Astrocyte (in vitro differentiated cells and primary cell): ENCODE data around the gene PHYKPL. TPM values are rescaled to one million over a fixed set of nuclear protein-coding genes. Genes with fewer than 3 reads are reported as not detected.

Experiments
- DNase-seq: peaks from one replicate; pipeline ENCODE4 v3.0.0-alpha.2; 2010; ENCODE audit warnings: low read depth
- FAIRE-seq: peaks from 2 replicates; lab custom pipeline; 2011; peaks lifted over from hg19 to GRCh38; lab: Jason Lieb, UNC
- H2AFZ ChIP-seq: 2 replicates; pipeline ENCODE4 v1.6.0; 2012; ENCODE audit warnings: low read depth, low read length, inconsistent platforms
- H3K27ac ChIP-seq: 2 replicates; pipeline ENCODE4 v1.5.1; 2011; ENCODE audit warnings: low read depth, low read length, inconsistent platforms
- H3K27me3 ChIP-seq: 2 replicates; pipeline ENCODE4 v1.6.0; 2011; ENCODE audit warnings: low read length, inconsistent platforms; ENCODE audit not compliant: insufficient read depth
- H3K36me3 ChIP-seq: 2 replicates; pipeline ENCODE4 v1.5.1; 2011; ENCODE audit warnings: low read length, inconsistent platforms; ENCODE audit not compliant: insufficient read depth
- H3K4me1 ChIP-seq: 2 replicates; pipeline ENCODE4 v1.5.1; 2011; ENCODE audit warnings: low read length, inconsistent platforms; ENCODE audit not compliant: insufficient read depth
- H3K4me2 ChIP-seq: 2 replicates; pipeline ENCODE4 v1.6.0; 2012; ENCODE audit warnings: low read length, inconsistent platforms
- H3K4me3 ChIP-seq: 2 replicates; pipeline ENCODE4 v1.5.1; 2011; ENCODE audit warnings: low read depth, mild to moderate bottlenecking, low read length, inconsistent platforms; ENCODE audit not compliant: insufficient read depth
- H3K79me2 ChIP-seq: 2 replicates; pipeline ENCODE4 v1.6.0; 2012; ENCODE audit warnings: mild to moderate bottlenecking, low read length, inconsistent platforms; ENCODE audit not compliant: insufficient read depth
- H3K9ac ChIP-seq: 2 replicates; pipeline ENCODE4 v1.6.0; 2012; ENCODE audit warnings: mild to moderate bottlenecking, low read length, inconsistent platforms
- H3K9me3 ChIP-seq: 2 replicates; pipeline ENCODE4 v1.5.1; 2012; ENCODE audit warnings: low read depth, mild to moderate bottlenecking, low read length, inconsistent platforms; ENCODE audit not compliant: insufficient read depth
- H4K20me1 ChIP-seq: 2 replicates; pipeline ENCODE4 v1.6.0; 2012; ENCODE audit warnings: low read length, inconsistent platforms; ENCODE audit not compliant: insufficient read depth
- H3K27ac Mint-ChIP-seq: one replicate; pipeline ENCODE4 v1.8.0; 2021; ENCODE audit warnings: mild to moderate bottlenecking, mixed read lengths; ENCODE audit not compliant: unreplicated experiment
- H3K27me3 Mint-ChIP-seq: one replicate; pipeline ENCODE4 v1.8.0; 2021; ENCODE audit warnings: low read depth, mixed read lengths; ENCODE audit not compliant: unreplicated experiment
- H3K36me3 Mint-ChIP-seq: one replicate; pipeline ENCODE4 v1.8.0; 2021; ENCODE audit warnings: low read depth, mixed read lengths; ENCODE audit not compliant: unreplicated experiment
- H3K4me1 Mint-ChIP-seq: one replicate; pipeline ENCODE4 v1.8.0; 2021; ENCODE audit warnings: low read depth, mixed read lengths; ENCODE audit not compliant: unreplicated experiment
- H3K4me3 Mint-ChIP-seq: one replicate; pipeline ENCODE4 v1.8.0; 2021; ENCODE audit warnings: mild to moderate bottlenecking, moderate library complexity, mixed read lengths; ENCODE audit not compliant: unreplicated experiment
- H3K9me3 Mint-ChIP-seq: one replicate; pipeline ENCODE4 v1.8.0; 2021; ENCODE audit warnings: mild to moderate bottlenecking, mixed read lengths; ENCODE audit not compliant: unreplicated experiment
- EZH2 ChIP-seq: IDR thresholded peaks from 2 replicates; pipeline ENCODE4 v1.6.1; 2012; ENCODE audit warnings: mild to moderate bottlenecking, low read length, inconsistent platforms; ENCODE audit not compliant: insufficient read depth
- total RNA-seq: library from RNA; stranded (reverse); gene quantifications from 2 replicates; pipeline ENCODE4 v1.2.1, GENCODE V29; 2021
- TF ChIP-seq, protein P1 (sequence below): IDR thresholded peaks from 2 replicates; pipeline ENCODE4 v1.5.1; 2011; ENCODE audit warnings: low read depth, mild to moderate bottlenecking, inconsistent platforms, low read length, moderate library complexity; ENCODE audit not compliant: insufficient read depth

The PHYKPL gene
- total RNA-seq, 1 donor from 2014 or later: 26.5 TPM

DNA sequence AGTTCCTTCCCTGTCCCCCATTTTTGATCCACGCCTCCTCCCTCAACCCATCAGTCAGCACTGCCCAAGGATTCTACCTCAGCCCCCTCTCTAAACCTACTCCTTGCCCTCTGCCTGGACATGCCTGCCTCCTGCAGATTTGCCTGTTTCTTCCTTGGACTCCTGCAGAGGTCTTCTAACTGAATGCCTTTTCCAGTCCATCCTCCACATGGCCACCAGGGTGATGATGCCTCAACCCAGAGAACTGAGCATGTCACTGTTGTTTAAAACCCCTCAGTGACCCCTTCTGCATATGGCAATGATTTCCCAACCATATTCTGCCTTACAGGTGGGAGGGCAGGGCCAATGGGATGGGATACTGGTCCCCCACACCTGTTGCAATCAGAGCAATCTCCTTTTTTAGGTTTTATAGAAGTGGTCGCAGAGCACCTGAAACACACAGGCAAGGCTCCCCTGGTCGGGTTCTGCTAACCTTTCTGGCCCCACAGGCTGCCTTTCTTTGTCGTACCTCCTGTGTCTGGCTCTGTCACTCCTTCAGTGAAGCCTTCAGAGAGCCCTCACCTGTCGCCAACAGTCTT is 9.3 kb downstream of the PHYKPL start:
- H3K36me3 ChIP-seq: peaks cover 21% of the 10 kb centered on the region
- peaks cover 8% of the 10 kb centered on the region for H3K9me3 ChIP-seq
- peaks cover 13% of the 10 kb centered on the region for H3K79me2 ChIP-seq
- Mint-ChIP-seq H3K36me3 (peaks cover 32% of the 10 kb centered on the region), H3K9me3 (peaks cover 15% of the 10 kb centered on the region), H3K27ac (no peak overlapping the region), H3K4me1 (peaks cover 10% of the 10 kb centered on the region), H3K4me3 (peak overlapping the region; percentile 71), H3K27me3 (no peaks in the 10 kb centered on the region)
- H3K27ac ChIP-seq: no peak overlapping the region
- no peak for FAIRE-seq
- no peak overlapping the region for H2AFZ ChIP-seq
- no peaks in the 10 kb centered on the region for H3K27me3 ChIP-seq
- no peak overlapping the region for H3K4me3 ChIP-seq
- peaks cover 46% of the 10 kb centered on the region for H4K20me1 ChIP-seq
- TF ChIP-seq, protein P1, sequence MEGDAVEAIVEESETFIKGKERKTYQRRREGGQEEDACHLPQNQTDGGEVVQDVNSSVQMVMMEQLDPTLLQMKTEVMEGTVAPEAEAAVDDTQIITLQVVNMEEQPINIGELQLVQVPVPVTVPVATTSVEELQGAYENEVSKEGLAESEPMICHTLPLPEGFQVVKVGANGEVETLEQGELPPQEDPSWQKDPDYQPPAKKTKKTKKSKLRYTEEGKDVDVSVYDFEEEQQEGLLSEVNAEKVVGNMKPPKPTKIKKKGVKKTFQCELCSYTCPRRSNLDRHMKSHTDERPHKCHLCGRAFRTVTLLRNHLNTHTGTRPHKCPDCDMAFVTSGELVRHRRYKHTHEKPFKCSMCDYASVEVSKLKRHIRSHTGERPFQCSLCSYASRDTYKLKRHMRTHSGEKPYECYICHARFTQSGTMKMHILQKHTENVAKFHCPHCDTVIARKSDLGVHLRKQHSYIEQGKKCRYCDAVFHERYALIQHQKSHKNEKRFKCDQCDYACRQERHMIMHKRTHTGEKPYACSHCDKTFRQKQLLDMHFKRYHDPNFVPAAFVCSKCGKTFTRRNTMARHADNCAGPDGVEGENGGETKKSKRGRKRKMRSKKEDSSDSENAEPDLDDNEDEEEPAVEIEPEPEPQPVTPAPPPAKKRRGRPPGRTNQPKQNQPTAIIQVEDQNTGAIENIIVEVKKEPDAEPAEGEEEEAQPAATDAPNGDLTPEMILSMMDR: no peak
- TF ChIP-seq EZH2: no peak
- no peak for DNase-seq
- H3K9ac ChIP-seq: no peak overlapping the region
- H3K4me1 ChIP-seq: peaks cover 4% of the 10 kb centered on the region
- H3K4me2 ChIP-seq: no peak overlapping the region

DNA sequence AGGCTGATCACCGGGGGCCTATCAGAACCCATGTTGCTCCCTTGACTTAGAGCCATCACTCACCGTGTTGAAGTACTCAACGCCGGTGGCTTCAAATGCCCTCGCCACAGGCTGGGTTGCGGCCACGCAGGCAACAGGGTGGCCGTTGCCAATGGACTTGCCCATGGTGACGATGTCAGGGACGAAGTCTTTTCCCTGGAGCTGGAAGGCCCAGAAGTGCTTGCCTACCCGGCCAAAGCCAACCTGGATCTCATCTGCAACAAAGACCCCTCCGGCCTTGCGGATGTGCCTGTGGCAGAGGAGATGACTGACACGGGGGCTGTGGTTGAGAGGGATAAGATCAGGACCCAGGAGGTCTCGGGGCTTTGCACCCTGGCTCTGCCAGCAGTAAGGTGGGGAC is 10.3 kb downstream of the PHYKPL start:
- Histone ChIP-seq H3K27ac (no peak overlapping the region), H3K4me2 (no peak overlapping the region), H3K27me3 (no peaks in the 10 kb centered on the region), H3K4me3 (no peak overlapping the region), H4K20me1 (peaks cover 37% of the 10 kb centered on the region), H3K9ac (no peak overlapping the region), H2AFZ (no peak overlapping the region), H3K9me3 (peaks cover 3% of the 10 kb centered on the region), H3K79me2 (peaks cover 11% of the 10 kb centered on the region), H3K36me3 (peaks cover 16% of the 10 kb centered on the region), H3K4me1 (no peaks in the 10 kb centered on the region)
- FAIRE-seq: no peak
- Mint-ChIP-seq H3K36me3 (peaks cover 23% of the 10 kb centered on the region), H3K4me1 (peaks cover 6% of the 10 kb centered on the region), H3K27me3 (no peaks in the 10 kb centered on the region), H3K9me3 (peaks cover 14% of the 10 kb centered on the region), H3K27ac (no peak overlapping the region), H3K4me3 (no peak overlapping the region)
- TF ChIP-seq, protein P1: no peak
- TF ChIP-seq EZH2: no peak
- no peak for DNase-seq

DNA sequence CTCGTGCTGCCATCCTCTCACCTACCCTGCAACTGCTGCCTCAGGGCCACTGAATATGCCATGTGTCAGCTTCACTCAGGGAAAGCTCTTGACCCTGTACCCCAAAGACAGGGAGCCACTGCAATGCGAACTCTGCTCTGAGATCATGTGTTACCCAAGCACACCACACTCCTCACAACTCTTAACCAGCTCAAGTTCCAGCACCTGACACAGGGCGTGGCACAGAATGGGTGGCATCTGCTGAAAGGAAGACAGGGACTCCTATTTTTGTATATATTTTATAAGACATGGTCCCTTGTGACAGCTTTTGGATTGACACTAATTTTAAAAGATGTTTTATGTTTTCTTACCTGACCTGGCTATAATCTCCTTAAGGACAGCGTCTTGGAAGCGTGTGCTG is 10.7 kb downstream of the PHYKPL start:
- Mint-ChIP-seq H3K36me3 (peaks cover 19% of the 10 kb centered on the region), H3K9me3 (peaks cover 10% of the 10 kb centered on the region), H3K27ac (no peak overlapping the region), H3K27me3 (no peaks in the 10 kb centered on the region), H3K4me3 (no peak overlapping the region), H3K4me1 (peaks cover 4% of the 10 kb centered on the region)
- Histone ChIP-seq H3K4me3 (no peak overlapping the region), H3K9ac (no peak overlapping the region), H3K36me3 (peaks cover 14% of the 10 kb centered on the region), H3K4me2 (no peak overlapping the region), H3K9me3 (no peaks in the 10 kb centered on the region), H4K20me1 (peaks cover 33% of the 10 kb centered on the region), H3K79me2 (peaks cover 10% of the 10 kb centered on the region), H3K4me1 (no peaks in the 10 kb centered on the region), H3K27me3 (no peaks in the 10 kb centered on the region), H3K27ac (no peak overlapping the region), H2AFZ (no peak overlapping the region)
- FAIRE-seq: no peak
- DNase-seq: no peak
- TF ChIP-seq, protein P1: no peak
- no peak for TF ChIP-seq EZH2
